ENCODE results near the gene WNT6.
A peak's percentile ranks its signal among the peaks of the same experiment; 100 is the strongest.

Gene WNT6

DNA sequence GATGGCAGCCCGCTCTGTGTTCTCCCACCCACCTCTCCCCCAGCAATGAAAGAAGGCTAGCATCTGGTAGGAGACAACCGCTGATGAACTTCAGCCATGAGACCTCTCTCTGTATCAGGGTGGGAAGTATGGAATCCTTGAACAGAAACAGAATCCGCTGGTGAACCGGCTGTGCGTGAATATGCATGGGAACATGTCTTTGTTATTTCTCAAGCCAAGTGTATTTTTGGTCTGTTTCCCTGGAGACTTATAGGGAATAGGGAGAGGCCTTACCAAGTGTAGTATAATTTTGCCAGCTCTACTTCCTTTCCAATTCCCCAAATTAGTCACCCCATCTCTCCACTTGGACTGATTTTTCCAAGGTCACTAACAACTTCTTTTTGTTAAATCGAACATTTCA, 51.1 kb downstream of the WNT6 start:
- Histone ChIP-seq H3K27me3 (ENCODE audit: control insufficient read depth, low read length) (no peaks in the 10 kb centered on the region), H3K4me2 (ENCODE audit: low read length) (peak overlapping the region; percentile 94), H3K79me2 (ENCODE audit: control insufficient read depth, low read length) (peaks cover 11% of the 10 kb centered on the region), H3K9me3 (ENCODE audit: control insufficient read depth, insufficient read depth, low read length) (no peaks in the 10 kb centered on the region), H3K9me2 (replicated peaks; ENCODE audit: control insufficient read depth, low read length) (no peaks in the 10 kb centered on the region), H3K27ac (ENCODE audit: low read depth, low read length) (no peak overlapping the region), H3F3A (ENCODE audit: control insufficient read depth, insufficient read depth) (no peaks in the 10 kb centered on the region), H3K36me3 (ENCODE audit: control insufficient read depth, low read length) (no peaks in the 10 kb centered on the region), H4K20me1 (ENCODE audit: control insufficient read depth, insufficient read depth, low read depth, low read length) (no peaks in the 10 kb centered on the region), H3K4me1 (ENCODE audit: control insufficient read depth, low read length) (peaks cover 26% of the 10 kb centered on the region), H3K4me3 (ENCODE audit: low read length) (peak overlapping the region; percentile 22; the same call in 1 of the 2 replicates)
- TF ChIP-seq, protein P1, sequence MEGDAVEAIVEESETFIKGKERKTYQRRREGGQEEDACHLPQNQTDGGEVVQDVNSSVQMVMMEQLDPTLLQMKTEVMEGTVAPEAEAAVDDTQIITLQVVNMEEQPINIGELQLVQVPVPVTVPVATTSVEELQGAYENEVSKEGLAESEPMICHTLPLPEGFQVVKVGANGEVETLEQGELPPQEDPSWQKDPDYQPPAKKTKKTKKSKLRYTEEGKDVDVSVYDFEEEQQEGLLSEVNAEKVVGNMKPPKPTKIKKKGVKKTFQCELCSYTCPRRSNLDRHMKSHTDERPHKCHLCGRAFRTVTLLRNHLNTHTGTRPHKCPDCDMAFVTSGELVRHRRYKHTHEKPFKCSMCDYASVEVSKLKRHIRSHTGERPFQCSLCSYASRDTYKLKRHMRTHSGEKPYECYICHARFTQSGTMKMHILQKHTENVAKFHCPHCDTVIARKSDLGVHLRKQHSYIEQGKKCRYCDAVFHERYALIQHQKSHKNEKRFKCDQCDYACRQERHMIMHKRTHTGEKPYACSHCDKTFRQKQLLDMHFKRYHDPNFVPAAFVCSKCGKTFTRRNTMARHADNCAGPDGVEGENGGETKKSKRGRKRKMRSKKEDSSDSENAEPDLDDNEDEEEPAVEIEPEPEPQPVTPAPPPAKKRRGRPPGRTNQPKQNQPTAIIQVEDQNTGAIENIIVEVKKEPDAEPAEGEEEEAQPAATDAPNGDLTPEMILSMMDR (IDR thresholded peaks at IDR 0.05; ENCODE audit: low read depth, low read length, poor library complexity, severe bottlenecking): no peak
- TF ChIP-seq EZH2phosphoT487 (IDR thresholded peaks at IDR 0.05; ENCODE audit: borderline replicate concordance, low read length): no peak

DNA sequence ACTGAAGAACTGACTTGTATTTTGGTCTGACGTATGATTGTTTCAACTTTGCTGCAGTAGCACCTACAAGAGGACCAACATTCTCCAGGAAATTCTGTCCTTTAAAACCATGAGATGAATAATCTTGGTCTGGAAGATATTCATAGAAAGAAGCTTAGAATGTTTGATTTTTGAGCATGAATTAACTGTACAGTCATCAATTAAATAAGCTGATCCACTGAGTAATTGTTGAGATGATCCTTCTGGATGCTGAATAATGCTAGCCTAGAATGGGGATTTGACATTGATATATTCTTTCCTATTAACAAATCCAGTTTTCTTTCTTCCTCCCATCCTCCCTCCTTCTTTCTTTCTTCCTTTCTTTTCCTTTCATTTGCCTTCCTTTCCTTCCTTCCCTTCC, 60.9 kb downstream of the WNT6 start:
- TF ChIP-seq EZH2phosphoT487 (IDR thresholded peaks at IDR 0.05; ENCODE audit: borderline replicate concordance, low read length): no peak
- TF ChIP-seq, protein P1 (IDR thresholded peaks at IDR 0.05; ENCODE audit: low read depth, low read length, poor library complexity, severe bottlenecking): no peak
- Histone ChIP-seq H3K79me2 (ENCODE audit: control insufficient read depth, low read length) (no peaks in the 10 kb centered on the region), H3K27ac (ENCODE audit: low read depth, low read length) (no peak overlapping the region), H3K9me2 (replicated peaks; ENCODE audit: control insufficient read depth, low read length) (no peaks in the 10 kb centered on the region), H3F3A (ENCODE audit: control insufficient read depth, insufficient read depth) (no peaks in the 10 kb centered on the region), H3K27me3 (ENCODE audit: control insufficient read depth, low read length) (no peaks in the 10 kb centered on the region), H3K9me3 (ENCODE audit: control insufficient read depth, insufficient read depth, low read length) (peaks cover 17% of the 10 kb centered on the region), H3K4me3 (ENCODE audit: low read length) (no peak overlapping the region), H3K4me2 (ENCODE audit: low read length) (no peak overlapping the region), H3K4me1 (ENCODE audit: control insufficient read depth, low read length) (peaks cover 19% of the 10 kb centered on the region), H4K20me1 (ENCODE audit: control insufficient read depth, insufficient read depth, low read depth, low read length) (no peaks in the 10 kb centered on the region), H3K36me3 (ENCODE audit: control insufficient read depth, low read length) (no peaks in the 10 kb centered on the region)

Data from DOHH2 (cell line).